Measurements from ENCODE around the gene BRINP1. TPM values are rescaled to one million over a fixed set of nuclear protein-coding genes. Genes with fewer than 3 reads are reported as not detected.
A peak's percentile ranks its signal among the peaks of the same experiment; 100 is the strongest.

Gene BRINP1
- total RNA-seq, 1 donor from 2014 or later = 14.0 TPM

GRCh38 chr9:119366909-119367682 is 2.1 kb downstream of the BRINP1 start:
- Mint-ChIP-seq H3K9me3 (ENCODE audit: unreplicated experiment) (peaks cover 3% of the 10 kb centered on the region), H3K4me3 (ENCODE audit: unreplicated experiment) (peak overlapping the region; percentile 99), H3K36me3 (ENCODE audit: unreplicated experiment) (no peaks in the 10 kb centered on the region), H3K27me3 (ENCODE audit: unreplicated experiment) (peaks cover 9% of the 10 kb centered on the region), H3K27ac (ENCODE audit: unreplicated experiment) (peak overlapping the region; percentile 89), H3K4me1 (ENCODE audit: low read depth, unreplicated experiment) (peaks cover 15% of the 10 kb centered on the region)
- DNase-seq = peak; percentile 30
- no peak for TF ChIP-seq CTCF (IDR thresholded peaks at IDR 0.05; ENCODE audit: partially characterized antibody, unreplicated experiment)

- peaks cover 3% of the 10 kb centered on the region for H3K9me3 Mint-ChIP-seq (ENCODE audit: unreplicated experiment)
- peak; percentile 72 for DNase-seq
- peak; percentile 72 for TF ChIP-seq CTCF (IDR thresholded peaks at IDR 0.05; ENCODE audit: partially characterized antibody, unreplicated experiment)
- H3K36me3 Mint-ChIP-seq (ENCODE audit: unreplicated experiment) = no peaks in the 10 kb centered on the region
- no peak overlapping the region for H3K4me3 Mint-ChIP-seq (ENCODE audit: unreplicated experiment)
- no peak overlapping the region for H3K27ac Mint-ChIP-seq (ENCODE audit: unreplicated experiment)
- H3K27me3 Mint-ChIP-seq (ENCODE audit: unreplicated experiment) = peaks cover 5% of the 10 kb centered on the region
- H3K4me1 Mint-ChIP-seq (ENCODE audit: low read depth, unreplicated experiment) = peaks cover 12% of the 10 kb centered on the region
These were observed 3.8 kb downstream of the BRINP1 start for GRCh38 chr9:119365291-119366027.

- TF ChIP-seq CTCF (IDR thresholded peaks at IDR 0.05; ENCODE audit: partially characterized antibody, unreplicated experiment) = no peak
- Mint-ChIP-seq H3K9me3 (ENCODE audit: unreplicated experiment) (no peaks in the 10 kb centered on the region), H3K4me3 (ENCODE audit: unreplicated experiment) (no peak overlapping the region), H3K36me3 (ENCODE audit: unreplicated experiment) (no peaks in the 10 kb centered on the region), H3K27ac (ENCODE audit: unreplicated experiment) (no peak overlapping the region), H3K27me3 (ENCODE audit: unreplicated experiment) (no peaks in the 10 kb centered on the region), H3K4me1 (ENCODE audit: low read depth, unreplicated experiment) (peaks cover 3% of the 10 kb centered on the region)
- DNase-seq = no peak
These were observed 9.0 kb downstream of the BRINP1 start for GRCh38 chr9:119360237-119360636.

- Mint-ChIP-seq H3K27me3 (ENCODE audit: unreplicated experiment) (peaks cover 2% of the 10 kb centered on the region), H3K27ac (ENCODE audit: unreplicated experiment) (no peak overlapping the region), H3K36me3 (ENCODE audit: unreplicated experiment) (no peaks in the 10 kb centered on the region), H3K4me3 (ENCODE audit: unreplicated experiment) (no peak overlapping the region), H3K9me3 (ENCODE audit: unreplicated experiment) (no peaks in the 10 kb centered on the region), H3K4me1 (ENCODE audit: low read depth, unreplicated experiment) (no peaks in the 10 kb centered on the region)
- DNase-seq = no peak
- TF ChIP-seq CTCF (IDR thresholded peaks at IDR 0.05; ENCODE audit: partially characterized antibody, unreplicated experiment) = no peak
These were observed 11.7 kb downstream of the BRINP1 start for GRCh38 chr9:119357336-119358096.
